PC-3 (cell line): Measurements from ENCODE around the gene LRP1B.

Source experiments
- EZH2 ChIP-seq: fragments of 300-600 bp; sonication (generic); IDR thresholded peaks from one replicate; pipeline ENCODE4 v1.6.1; 2017; ENCODE audit warnings: antibody characterized with exemption, mild to moderate bottlenecking, low read length; ENCODE audit not compliant: unreplicated experiment
- EZH2phosphoT487 ChIP-seq: fragments of 300-600 bp; sonication (generic); IDR thresholded peaks from 2 replicates; pipeline ENCODE4 v1.6.1; 2018; ENCODE audit warnings: mild to moderate bottlenecking, antibody characterized with exemption, low read length, borderline replicate concordance
- TF ChIP-seq, protein P1 (sequence below): fragments of 300-600 bp; sonication (generic); conservative IDR thresholded peaks from 2 replicates; pipeline ENCODE4 v1.5.1; 2017; ENCODE audit warnings: antibody characterized with exemption, low read depth, mild to moderate bottlenecking, low read length

DNA sequence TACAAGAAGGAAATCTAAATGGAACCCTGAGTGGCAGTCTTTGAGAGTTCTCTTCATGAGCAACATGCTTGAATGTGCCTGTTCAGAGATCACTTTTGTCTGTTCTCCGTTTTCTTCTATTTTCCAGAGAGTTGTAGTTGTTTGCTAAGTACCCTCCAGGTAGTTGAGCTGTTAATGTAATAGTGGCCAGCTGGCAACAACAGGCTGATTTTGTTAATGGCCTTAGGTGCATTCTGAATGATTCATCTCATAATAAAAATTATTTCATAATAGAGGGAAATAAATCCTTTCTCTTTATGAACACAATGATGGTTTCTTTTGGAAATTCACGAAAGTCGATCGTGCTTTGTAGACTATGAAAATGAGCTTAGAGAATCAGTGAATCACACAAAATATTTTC, 136.8 kb downstream of the LRP1B start:
- TF ChIP-seq EZH2phosphoT487 (no peak), EZH2 (no peak)
- TF ChIP-seq, protein P1, sequence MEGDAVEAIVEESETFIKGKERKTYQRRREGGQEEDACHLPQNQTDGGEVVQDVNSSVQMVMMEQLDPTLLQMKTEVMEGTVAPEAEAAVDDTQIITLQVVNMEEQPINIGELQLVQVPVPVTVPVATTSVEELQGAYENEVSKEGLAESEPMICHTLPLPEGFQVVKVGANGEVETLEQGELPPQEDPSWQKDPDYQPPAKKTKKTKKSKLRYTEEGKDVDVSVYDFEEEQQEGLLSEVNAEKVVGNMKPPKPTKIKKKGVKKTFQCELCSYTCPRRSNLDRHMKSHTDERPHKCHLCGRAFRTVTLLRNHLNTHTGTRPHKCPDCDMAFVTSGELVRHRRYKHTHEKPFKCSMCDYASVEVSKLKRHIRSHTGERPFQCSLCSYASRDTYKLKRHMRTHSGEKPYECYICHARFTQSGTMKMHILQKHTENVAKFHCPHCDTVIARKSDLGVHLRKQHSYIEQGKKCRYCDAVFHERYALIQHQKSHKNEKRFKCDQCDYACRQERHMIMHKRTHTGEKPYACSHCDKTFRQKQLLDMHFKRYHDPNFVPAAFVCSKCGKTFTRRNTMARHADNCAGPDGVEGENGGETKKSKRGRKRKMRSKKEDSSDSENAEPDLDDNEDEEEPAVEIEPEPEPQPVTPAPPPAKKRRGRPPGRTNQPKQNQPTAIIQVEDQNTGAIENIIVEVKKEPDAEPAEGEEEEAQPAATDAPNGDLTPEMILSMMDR, result no peak
